ENCODE results near the gene SIVA1.
"Not testable (repeated sequence)": the region's sequence is repeated elsewhere in the genome, so short reads cannot be mapped to it uniquely, and the experiment has no call there.

SIVA1 gene

DNA sequence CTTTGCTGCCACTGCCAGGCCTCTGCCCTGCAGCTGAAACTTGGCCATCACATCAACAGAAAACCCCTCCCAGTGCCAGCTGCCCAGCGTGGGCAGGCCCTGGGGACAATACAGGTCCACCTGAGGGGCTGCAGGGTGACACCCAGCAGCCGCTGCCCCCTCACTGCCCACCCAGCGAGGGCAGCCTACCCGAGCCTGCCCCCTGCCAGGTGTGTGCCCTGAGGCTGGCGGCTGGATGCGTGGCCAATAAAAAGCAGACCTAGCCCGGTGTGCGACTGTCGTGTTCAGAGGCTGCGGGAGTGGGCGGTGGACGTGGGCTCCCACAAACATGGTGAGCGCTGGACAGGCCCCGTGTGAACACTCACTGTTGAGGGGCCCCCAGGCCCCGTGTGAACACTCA is 33.6 kb upstream of the SIVA1 start:
- DNase-seq (ENCODE audit: low read depth in 1 of 2, low spot score in 1 of 2) = no peak

DNA sequence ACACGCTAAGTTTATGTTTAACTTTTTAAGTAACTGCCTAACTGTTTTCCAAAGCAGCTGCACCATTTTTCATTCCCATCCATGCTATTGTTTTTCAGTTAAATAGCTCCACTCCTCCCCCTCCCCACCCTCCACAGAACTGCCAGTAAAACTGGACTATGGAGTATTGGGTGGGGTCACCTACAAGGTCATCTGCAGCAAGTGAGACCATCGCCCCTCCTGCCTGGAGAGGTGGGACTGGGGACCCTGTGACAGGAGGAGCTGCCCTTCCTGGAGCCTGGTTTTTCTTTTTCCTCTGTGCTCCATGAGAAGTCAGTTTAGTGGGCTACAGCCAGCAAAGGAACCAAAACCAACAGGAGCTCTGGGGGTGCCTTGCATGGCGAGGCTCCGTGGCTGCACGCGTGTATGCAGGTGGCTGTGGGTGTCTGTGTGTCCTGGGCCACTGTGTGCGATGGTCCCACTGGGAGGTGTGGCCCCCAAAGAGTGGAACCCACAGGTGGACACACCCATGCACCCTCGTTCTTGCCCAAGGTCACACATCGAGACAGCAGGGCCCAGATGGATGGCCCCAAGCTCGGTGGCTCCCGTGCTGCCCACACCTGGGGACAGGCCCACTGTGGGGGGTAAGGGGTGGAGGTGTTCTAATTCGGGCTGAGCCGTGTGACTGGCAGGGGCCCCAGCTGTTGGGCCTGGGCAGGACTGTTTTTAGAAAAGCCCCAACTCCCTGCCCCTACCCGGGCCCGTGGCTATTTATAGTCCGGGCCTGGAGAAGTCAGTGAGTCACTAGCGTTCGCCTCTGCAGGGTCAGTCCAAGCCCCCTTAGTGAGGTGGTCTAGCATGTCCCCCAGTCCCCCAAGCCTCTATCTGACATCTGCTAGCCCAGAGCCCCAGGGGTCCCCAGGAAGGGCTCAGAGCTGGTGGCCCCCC is 31.2 kb upstream of the SIVA1 start:
- no peak for DNase-seq (ENCODE audit: low read depth in 1 of 2, low spot score in 1 of 2)

DNA sequence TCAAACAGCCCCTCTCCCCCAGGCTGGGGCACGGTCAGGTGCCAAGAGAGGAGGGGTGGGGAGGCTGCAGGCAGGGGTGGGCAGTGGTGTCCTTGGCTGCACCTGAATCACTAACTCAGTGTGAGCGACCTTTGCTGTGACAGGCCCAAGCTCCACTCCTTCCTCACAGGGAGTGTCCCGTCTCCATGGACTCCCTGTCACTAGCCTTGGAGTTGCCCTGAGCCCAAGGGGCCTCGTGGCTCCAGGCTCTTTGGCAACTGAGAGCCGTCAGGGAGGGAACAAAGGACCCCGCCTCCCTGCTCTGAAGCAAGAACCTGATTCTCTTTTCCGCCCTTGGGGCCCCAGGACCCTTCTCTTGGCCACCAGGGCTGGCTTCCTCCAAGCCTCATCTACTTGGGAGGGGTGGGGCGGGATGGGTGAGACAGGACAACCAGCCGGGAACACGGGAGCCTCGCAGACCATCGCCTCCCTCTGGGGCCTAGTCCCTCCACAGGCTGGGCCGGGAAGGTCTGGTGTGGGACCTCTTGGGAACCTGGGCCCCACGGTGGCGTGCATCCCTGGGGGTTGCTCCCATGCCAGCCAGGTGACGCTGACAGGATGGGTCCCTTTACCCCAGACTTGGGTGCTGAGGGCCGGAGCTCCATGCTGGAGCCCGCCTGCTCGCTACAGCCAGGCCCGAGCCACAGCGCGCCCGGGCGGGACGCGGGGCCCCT is 29.9 kb upstream of the SIVA1 start:
- DNase-seq (ENCODE audit: low read depth in 1 of 2, low spot score in 1 of 2) = no peak

DNA sequence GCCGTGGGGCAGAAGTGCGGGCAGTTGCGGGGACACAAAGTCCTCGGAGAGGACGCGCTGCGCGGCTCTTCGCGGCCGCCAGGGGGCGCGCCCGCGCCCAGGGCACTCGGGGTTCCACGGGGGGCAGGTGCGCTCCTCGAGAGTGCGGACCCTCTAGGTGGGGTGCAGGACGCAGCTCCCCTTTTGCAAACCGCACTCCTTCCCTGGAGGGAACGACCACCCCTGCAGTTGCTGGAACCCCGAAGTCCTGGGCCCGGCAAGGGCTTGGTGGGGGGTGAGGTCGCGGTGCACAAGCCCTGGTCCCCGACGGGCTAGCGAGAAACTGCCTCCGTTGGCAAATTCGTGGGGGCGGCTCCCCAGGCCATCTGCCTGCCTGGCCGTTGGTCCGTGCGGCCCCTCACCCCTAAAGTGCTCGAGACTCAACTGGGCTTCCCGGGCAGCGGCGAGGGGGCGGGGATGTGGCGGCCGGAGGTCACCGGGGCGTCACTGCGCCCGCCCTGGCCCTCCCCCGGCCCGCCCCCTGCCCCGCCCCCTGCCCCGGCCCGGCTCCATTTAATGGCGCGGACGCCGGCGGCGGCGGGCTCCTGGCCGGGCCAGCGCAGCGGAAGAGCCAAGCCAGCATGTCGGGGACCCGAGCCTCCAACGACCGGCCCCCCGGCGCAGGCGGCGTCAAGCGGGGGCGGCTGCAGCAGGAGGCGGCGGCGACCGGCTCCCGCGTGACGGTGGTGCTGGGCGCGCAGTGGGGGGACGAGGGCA is 29.1 kb upstream of the SIVA1 start, which contains the start of gene ADSS1:
ADSS1 (plus strand) TSS at position 579 of the 756 bp plus-strand sequence; CDS start at position 621, 42 bp downstream.
- peak; percentile 33 to 47 for DNase-seq (ENCODE audit: low read depth in 1 of 2, low spot score in 1 of 2)

DNA sequence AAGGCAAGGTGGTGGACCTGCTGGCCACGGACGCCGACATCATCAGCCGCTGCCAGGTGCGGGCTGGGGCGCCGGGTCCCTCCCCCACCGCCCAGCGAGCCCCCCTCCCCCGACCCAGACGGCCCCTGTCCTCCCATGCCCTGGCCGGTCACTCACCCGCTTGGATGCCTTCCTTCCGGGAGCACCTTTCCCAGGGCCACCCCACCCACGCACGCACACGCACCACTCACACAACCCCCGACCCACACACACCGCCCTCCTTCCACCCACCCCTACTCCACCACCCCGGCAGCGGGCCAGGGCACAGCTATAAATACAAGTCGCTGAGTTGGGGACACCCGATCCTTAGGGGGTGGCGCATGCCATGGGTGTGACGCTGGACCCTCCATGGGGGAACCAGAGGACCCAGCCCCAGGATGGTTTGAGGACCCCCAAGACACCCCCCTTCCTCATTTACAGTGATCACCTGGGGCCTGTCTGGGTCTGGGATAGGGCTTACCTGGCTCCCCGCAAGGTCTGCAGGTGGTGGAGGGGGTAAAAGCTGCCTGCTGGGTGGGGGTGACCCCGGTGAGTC is 28.5 kb upstream of the SIVA1 start:
- DNase-seq (ENCODE audit: low read depth in 1 of 2, low spot score in 1 of 2) = no peak

DNA sequence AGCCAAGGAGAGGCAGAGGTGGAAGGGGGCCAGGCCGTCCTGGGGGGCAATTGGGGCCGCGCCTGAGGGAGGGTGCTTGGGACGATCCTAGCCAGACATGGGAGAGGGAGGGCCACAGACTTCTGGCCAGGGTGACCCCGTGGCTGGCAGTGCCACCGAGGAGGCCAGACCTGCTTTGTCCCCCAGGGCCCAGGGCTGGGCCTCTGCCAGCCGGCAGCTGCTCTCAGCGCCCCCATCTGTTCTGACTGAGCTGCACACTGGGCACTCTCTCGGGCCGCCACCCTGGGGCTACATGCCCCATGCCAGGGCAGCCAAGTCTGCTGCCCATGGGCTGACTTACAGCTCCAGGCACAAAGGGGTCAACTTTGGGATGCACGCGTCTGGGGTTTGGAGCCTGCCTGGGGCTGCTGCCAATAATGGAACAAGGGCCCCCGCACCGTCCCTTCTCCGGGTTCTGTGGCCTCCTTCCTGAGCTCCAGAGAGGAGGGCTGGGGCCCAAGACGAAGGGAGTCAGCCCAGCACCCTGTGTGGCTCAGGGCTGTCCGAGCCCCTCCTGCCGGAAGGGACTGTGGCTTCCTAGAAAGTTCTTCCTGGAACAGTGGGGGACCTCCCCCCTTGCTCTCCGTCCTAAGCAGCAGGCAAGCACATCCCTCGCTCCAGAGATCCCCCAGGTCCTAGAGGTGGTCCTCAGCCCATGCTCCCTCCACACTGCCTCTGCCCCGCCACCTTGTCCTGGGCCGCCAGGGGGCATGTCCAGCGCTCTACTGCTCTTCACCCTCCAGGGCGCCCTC is 27.8 kb upstream of the SIVA1 start:
- DNase-seq (ENCODE audit: low read depth in 1 of 2, low spot score in 1 of 2) = no peak

DNA sequence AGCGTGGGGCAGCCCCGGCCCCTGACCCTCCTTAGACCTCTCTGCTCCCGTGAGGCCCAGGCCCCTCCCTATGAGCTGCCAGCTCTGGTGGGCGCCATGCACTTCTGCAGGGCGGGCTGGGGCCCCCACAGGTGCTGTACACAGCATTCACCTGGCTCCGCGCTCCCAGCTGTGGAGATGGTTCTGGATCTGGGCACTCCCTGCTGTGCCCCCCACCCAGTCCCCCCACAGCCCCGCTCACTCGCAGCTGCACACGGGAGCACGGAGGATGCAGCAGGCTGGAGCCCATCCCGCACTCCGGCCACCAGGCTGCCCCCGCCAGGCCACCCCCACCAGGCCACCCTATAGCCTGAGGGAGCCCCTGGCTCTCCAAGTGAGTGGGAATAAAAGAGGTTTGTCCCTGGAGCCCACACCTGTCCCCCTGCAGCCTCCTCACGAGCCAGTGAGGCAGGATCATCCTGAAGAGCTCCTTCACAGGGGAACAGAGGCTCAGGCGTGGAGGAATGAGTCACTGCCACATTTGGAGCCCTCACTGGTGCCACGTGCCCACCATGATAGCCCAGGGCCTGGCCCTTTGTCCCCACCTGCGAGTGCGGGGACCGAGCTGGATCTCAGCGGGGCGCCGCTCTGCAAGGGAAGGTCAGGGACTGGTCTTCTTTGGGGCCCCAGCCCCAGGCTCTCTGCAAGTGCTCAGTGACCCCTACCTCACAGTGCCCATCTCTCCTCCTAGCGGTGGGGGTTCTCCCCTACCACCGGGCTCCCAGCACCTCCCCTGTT is 27.0 kb upstream of the SIVA1 start:
- DNase-seq (ENCODE audit: low read depth in 1 of 2, low spot score in 1 of 2) = no peak

DNA sequence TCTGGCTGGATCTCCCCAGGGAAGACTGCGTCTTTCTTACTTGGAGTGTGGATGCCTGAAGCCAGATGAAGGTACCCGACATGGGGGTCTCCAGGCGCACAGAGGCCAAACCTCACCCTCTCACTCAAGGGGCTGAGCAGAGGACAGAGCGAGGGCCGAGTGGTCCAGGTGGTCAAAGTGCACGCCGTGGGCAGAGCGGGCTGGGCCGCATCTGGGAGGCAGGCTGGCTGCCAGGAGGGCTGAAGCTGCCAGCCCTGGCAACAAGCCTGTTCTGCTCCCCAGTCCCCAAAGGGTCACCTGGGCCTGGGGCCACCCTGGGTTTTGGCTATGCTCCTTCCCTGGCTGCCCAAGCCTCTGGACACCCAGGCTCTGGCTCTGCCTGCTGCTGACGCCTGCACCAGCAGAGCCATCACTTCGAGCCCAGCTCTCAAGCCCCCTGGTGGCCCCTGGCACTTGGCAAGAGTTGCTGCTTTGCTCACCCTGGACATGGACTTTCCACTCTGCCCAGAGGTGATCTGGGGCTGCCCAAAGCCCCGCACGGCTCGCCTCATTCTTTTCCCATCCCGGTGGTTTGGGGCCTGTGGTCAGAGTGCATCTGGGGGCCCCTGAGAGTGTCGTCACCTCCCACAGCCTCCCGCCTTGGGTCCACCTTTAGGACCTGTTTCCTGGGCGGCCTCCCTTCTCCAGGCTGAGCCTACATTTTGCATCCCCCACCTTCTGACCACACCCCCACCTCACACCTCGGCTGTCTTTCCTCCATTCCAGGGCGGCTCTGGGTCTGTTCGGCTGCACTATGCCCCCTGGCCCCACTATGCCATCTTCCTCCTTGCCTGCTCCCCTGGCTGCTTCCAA is 26.1 kb upstream of the SIVA1 start:
- DNase-seq (ENCODE audit: low read depth in 1 of 2, low spot score in 1 of 2) = no peak

DNA sequence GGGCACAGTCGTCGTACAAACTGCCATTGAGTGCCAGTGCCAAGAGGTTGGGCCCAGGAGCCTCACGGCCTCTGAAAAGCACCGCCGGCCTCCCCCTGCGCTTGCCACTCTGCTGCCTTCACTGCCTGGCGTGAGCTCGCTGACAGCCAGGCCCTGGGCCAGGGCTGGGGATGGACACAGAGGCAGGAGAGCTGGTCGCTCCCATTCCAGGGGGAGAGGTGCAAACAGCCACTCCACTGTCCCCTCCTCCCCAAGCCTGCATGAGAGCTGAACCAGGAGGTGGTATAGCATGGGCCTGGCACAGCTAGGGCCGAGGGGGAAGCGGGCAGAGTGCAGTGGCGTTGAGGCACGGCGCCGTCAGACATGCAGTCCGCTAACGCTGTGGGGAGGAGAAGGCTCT is 24.3 kb upstream of the SIVA1 start:
- DNase-seq (ENCODE audit: low read depth in 1 of 2, low spot score in 1 of 2) = no peak

DNA sequence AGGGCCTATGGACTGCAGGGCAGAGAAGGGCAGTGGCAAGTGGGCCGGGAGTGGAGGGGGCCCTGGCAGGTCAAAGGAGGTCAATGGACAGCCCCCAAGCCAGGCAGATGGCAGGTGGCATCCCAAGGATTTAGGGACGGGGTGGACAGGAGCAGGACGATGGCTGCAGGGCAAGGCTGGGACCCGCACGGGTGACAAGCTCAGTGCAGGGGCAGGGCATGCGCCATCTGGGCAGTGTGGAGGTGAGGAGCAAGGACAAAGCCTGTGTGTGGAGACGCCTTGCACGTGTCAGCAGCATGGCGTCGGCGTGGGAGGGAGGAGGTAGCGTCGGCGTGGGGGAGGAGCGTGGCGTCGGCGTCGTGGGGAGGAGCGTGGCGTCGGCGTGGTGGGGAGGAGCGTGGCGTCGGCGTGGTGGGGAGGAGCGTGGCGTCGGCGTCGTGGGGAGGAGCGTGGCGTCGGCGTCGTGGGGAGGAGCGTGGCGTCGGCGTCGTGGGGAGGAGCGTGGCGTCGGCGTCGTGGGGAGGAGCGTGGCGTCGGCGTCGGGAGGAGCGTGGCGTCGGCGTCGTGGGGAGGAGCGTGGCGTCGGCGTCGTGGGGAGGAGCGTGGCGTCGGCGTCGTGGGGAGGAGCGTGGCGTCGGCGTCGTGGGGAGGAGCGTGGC is 23.6 kb upstream of the SIVA1 start:
- DNase-seq (ENCODE audit: low read depth in 1 of 2, low spot score in 1 of 2) = not testable (repeated sequence)

DNA sequence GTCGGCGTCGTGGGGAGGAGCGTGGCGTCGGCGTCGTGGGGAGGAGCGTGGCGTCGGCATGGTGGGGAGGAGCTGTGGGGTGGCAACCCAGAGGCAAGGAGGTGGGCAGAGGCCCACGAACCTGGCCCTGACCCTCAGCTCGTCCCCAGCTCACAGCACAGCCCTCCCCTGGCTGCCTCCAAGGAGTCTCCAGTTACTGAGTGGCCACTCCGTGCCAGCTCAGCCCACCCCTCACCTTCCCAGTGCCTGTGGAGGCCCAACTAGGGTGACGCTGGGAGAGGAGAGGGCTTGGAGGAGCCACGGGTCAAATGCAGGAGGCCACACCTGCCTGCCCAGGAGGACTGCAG is 23.1 kb upstream of the SIVA1 start:
- no peak for DNase-seq (ENCODE audit: low read depth in 1 of 2, low spot score in 1 of 2)

DNA sequence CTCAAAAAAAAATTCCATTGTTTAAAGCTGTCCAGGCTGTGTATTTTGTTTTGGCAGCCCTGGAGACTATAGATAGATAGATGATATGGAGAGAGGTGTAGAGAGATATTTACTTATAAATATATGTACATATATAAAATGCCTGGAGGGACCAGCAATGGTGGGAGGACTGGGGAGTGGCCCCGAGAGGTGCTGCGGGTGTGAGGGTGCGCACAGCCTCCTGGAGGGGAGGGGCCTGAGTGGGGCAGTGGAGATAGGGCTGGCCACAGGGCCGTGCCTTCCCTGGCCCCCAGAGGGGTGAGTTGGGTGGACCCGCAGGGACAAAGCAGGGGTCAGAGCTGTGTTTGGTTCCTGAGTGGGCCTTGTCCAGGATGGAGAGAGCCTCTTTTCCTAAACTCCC is 22.5 kb upstream of the SIVA1 start:
- no peak for DNase-seq (ENCODE audit: low read depth in 1 of 2, low spot score in 1 of 2)

DNA sequence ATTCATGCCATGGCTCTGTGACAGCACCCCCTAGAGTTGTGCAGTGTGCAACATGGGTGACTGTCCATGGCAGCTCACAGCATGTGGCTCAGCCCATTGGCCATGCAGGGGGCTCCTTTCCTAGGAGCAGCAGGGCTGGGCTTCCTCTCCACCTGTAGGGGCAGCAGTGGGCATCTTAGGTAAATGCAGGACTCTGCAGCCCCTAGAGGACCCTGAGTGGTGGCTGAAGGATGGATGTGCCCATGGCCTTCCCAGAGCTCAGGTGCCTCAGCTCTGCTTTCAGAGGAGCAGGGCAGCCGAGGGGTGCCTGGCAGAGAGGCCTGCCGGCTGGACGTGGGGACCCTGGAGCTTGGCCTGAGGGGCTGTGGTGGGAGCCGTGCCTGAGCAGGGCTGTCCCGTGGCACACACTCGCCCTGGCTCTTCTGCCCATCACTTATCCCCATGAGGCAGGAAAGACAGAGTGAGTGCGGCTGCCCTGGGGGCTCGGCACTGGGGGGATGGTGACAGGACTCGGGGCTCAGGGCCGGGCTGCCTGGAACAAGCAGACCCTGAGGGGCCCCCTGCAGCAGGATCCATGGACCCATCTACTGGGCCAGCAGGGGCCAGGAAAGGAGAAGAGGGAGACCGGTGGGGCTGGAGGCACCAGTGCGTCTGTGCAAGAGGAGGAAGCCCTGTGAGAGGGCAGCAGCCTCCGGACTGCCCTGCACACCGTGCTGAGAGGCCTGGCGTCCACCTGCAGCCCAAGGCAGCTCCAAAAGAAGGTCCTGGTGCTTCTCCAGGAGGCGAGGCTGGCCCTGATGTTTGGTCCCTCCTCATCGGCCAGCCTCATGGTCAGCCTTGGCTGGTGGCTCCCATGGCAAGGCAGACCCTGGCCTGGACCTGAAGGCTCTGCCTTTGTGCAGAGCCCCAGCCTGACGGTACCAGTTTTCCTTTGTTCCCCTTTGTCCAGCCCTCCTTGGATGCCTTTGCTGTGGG is 21.3 kb upstream of the SIVA1 start:
- DNase-seq (ENCODE audit: low read depth in 1 of 2, low spot score in 1 of 2) = no peak

DNA sequence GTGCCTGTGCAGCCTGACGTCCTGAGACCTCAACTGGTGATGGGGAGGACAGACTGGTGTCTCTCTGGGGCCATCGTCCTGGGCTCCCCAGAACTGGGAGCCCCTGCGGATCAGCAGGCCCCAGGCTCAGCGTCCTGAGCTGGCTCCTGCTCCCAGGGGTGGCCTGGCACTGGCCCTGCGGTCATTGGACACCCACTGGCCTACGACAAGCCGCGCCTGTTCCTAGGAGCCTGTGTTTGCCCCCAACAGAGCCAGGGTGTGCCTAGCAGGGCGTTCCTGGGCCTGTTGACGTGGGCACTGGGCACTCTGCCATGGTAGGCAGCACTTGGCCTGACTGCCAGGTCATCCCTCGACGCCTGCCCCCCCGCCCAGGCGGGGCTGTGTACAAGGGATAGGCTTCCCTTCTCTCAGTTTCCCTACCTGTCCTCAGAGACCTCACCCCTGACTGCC is 20.6 kb upstream of the SIVA1 start:
- DNase-seq (ENCODE audit: low read depth in 1 of 2, low spot score in 1 of 2) = no peak

DNA sequence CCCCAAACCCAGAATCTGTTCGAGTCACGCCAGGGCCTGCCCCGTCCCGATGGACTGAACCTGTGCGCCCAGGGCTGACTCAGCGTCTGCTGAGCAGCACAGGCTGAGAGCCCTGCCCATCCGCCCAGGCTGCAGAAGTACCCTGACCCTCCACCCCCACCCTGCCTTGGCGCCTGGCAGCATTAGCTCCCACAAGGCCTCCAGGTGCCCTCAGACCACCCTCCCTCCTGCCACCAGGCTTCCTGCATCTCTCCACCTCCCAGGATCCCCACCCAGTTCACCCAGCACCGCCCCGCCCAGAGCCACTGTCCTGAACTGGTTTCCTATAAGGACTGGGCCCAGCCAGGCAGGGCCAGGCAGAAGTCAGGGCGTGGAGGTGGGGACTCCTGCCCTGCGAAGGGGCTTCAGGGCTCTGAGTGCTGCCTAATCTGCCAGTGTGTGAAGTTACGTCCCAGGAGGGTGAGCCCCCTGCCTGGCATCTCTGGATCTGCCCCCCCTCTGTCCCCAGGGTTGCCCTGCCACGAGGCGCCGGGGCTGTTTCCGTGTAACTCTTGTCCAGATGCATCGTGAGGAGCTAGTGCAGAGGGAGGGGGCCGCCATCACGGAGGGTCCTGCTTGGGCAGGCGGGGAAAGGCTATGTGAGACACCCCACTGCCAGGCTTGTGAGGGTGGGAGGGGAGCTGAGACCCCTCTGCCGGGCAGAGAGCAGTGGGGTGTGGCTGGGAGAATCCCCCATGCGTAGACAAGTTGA is 19.8 kb upstream of the SIVA1 start:
- DNase-seq (ENCODE audit: low read depth in 1 of 2, low spot score in 1 of 2) = no peak

DNA sequence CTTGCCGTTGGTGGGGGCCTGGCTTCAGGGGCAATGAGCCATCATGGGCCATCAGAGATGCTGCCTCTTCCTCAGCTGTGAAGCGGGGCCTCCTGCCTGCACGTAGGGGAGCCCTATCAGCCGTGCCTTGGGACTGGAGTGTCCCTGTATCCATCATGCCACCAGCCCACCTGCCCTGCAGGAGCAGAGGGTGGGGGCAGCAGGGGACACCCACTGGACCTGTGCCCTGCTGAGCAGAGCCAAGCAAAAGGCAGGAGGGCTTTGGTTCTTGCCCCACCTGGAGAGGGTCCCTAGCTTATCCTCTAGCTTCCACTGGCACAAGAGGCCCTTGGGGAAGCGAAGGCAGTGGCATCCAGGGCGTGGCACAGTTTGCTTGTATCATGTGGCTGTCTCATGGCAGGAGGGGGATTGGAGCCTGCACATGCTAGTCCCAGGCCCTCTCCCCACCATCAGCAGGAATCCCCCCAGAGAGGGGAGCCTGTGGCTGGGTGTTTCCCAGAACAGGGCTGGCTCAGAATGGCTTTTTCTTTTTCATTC is 18.8 kb upstream of the SIVA1 start:
- no peak for DNase-seq (ENCODE audit: low read depth in 1 of 2, low spot score in 1 of 2)
